K562 (cell line): ENCODE measurements around the gene METTL23. TPM values are rescaled to one million over a fixed set of nuclear protein-coding genes. Genes with fewer than 3 reads are reported as not detected.

Source experiments
- CHD2 ChIP-seq: IDR thresholded peaks from 2 replicates; pipeline ENCODE4 v1.6.1; 2011; ENCODE audit warnings: low read depth, low read length
- EWSR1 ChIP-seq: fragments of 450-650 bp; IDR thresholded peaks from 2 replicates; pipeline ENCODE4 v1.6.1; 2018; ENCODE audit warnings: borderline replicate concordance, mild to moderate bottlenecking, low read depth, moderate library complexity; ENCODE audit not compliant: partially characterized antibody
- EZH2 ChIP-seq: IDR thresholded peaks from 2 replicates; pipeline ENCODE4 v1.6.1; 2012; ENCODE audit warnings: low read depth, mild to moderate bottlenecking, inconsistent platforms, low read length, borderline replicate concordance
- FUS ChIP-seq: fragments of 200-400 bp; formaldehyde crosslinking; optimal IDR thresholded peaks from 2 replicates; pipeline ENCODE3; 2017; ENCODE audit warnings: low read depth, low read length
- HDAC2 ChIP-seq: fragments of 450-650 bp; IDR thresholded peaks from 2 replicates; pipeline ENCODE4 v1.6.1; 2016; ENCODE audit warnings: mild to moderate bottlenecking
- KLF1 ChIP-seq: fragments of 450-650 bp; IDR thresholded peaks from 2 replicates; pipeline ENCODE4 v1.6.1; 2016; ENCODE audit warnings: missing genetic modification characterization, missing compliant biosample characterization
- MAFK ChIP-seq: IDR thresholded peaks from 2 replicates; pipeline ENCODE4 v1.6.1; 2011; ENCODE audit warnings: low read length, improper control_type of control experiment
- MBD1 ChIP-seq: fragments of 250-450 bp; sonication (Bioruptor Pico); IDR thresholded peaks from 2 replicates; pipeline ENCODE4 v1.8.0; 2022; ENCODE audit warnings: inconsistent platforms
- NBN ChIP-seq: fragments of 450-650 bp; IDR thresholded peaks from 2 replicates; pipeline ENCODE4 v1.6.1; 2016; ENCODE audit warnings: low read depth, mild to moderate bottlenecking
- NFE2 ChIP-seq: IDR thresholded peaks from 2 replicates; pipeline ENCODE4 v1.6.1; 2014; ENCODE audit warnings: antibody characterized with exemption, low read depth
- POLR2B ChIP-seq: fragments of 450-650 bp; IDR thresholded peaks from 2 replicates; pipeline ENCODE4 v1.6.1; 2018; ENCODE audit warnings: low read depth; ENCODE audit not compliant: partially characterized antibody
- PYGO2 ChIP-seq: fragments of 450-650 bp; IDR thresholded peaks from 2 replicates; pipeline ENCODE4 v1.6.1; 2016; ENCODE audit warnings: mild to moderate bottlenecking, missing genetic modification characterization, moderate library complexity, missing compliant biosample characterization
- RB1 ChIP-seq: fragments of 450-650 bp; IDR thresholded peaks from 2 replicates; pipeline ENCODE4 v1.6.1; 2017; ENCODE audit warnings: low read depth, mild to moderate bottlenecking
- SLC30A9 ChIP-seq: fragments of 250-450 bp; sonication (Bioruptor Pico); IDR thresholded peaks from 2 replicates; pipeline ENCODE4 v1.8.0; 2022; ENCODE audit warnings: mild to moderate bottlenecking, moderate library complexity
- TEAD4 ChIP-seq, 2 experiments: sonication (generic) in 1 of 2; formaldehyde crosslinking in 1 of 2; IDR thresholded peaks; 2 replicates each; pipeline versions ENCODE4 v1.6.1 to v1.8.0; 2012 to 2022; ENCODE audit warnings: borderline replicate concordance in 1 of 2, inconsistent platforms in 1 of 2, low read length in 1 of 2, mild to moderate bottlenecking in 1 of 2, missing genetic modification reagents in 1 of 2
- THAP12 ChIP-seq: fragments of 250-450 bp; sonication (Bioruptor Pico); IDR thresholded peaks from 2 replicates; pipeline ENCODE4 v1.9.0; 2021; ENCODE audit warnings: mild to moderate bottlenecking, inconsistent platforms
- YBX1 ChIP-seq: fragments of 450-650 bp; IDR thresholded peaks from 2 replicates; pipeline ENCODE4 v1.7.1; 2016; ENCODE audit warnings: mild to moderate bottlenecking
- ZBTB9 ChIP-seq: fragments of 450-650 bp; formaldehyde crosslinking; IDR thresholded peaks from 2 replicates; pipeline ENCODE4 v1.4.0; 2020; ENCODE audit warnings: mild to moderate bottlenecking, moderate library complexity
- ZC3H11A ChIP-seq: IDR thresholded peaks from 2 replicates; pipeline ENCODE4 v1.6.1; 2012; ENCODE audit warnings: low read depth, low read length, improper control_type of control experiment
- ZNF280B ChIP-seq: fragments of 250-450 bp; sonication (Bioruptor Pico); IDR thresholded peaks from 2 replicates; pipeline ENCODE4 v1.5.1; 2021; ENCODE audit warnings: mild to moderate bottlenecking
- ZNF311 ChIP-seq: fragments of 250-450 bp; sonication (Bioruptor Pico); IDR thresholded peaks from 2 replicates; pipeline ENCODE4 v1.4.0; 2020; ENCODE audit warnings: mild to moderate bottlenecking, moderate library complexity
- ZNF384 ChIP-seq: IDR thresholded peaks from 2 replicates; pipeline ENCODE4 v1.6.1; 2012; ENCODE audit warnings: low read depth, low read length, improper control_type of control experiment
- ZSCAN32 ChIP-seq: fragments of 450-650 bp; formaldehyde crosslinking; IDR thresholded peaks from 2 replicates; pipeline ENCODE4 v1.4.0; 2020; ENCODE audit warnings: mild to moderate bottlenecking, moderate library complexity
- polyA plus RNA-seq, 8 experiments: library from polyadenylated mRNA; depleted of rRNA in 4 of 8; stranded (reverse) in 5 of 8; unstranded in 3 of 8; fragments of >200 nt; fragmentation: Nextera tagmentation in 2 of 8; fragmentation: Illumina TruSeq in 1 of 8; extraction: Ambion mirVana in 2 of 8; extraction: Trizol in 1 of 8; gene quantifications; 2 replicates each; pipeline versions ENCODE4 v1.2.1 to v1.2.3, GENCODE V29; 2011 to 2014; ENCODE audit warnings: inconsistent platforms in 1 of 8, missing spikeins in 1 of 8
- total RNA-seq, 7 experiments: library from RNA; depleted of rRNA in 6 of 7; stranded (reverse); fragments of >200 nt in 6 of 7; fragmentation: Illumina TruSeq in 2 of 7; extraction: Trizol in 2 of 7; gene quantifications; 2 replicates each; pipeline versions ENCODE4 v1.2.1 to v1.2.3, GENCODE V29; 2011 to 2021; ENCODE audit warnings: low replicate concordance in 1 of 7

The METTL23 gene
- total and polyA plus RNA-seq, 9 of the 15 experiments (the other 6 are each of a cell fraction or from before 2014, with no cell fraction given): 29.4 to 67.3 (median 41.6) TPM

GRCh38 chr17:76737082-76737675, 10.5 kb downstream of the METTL23 start, which contains the start of gene SRSF2 (continued):
- TF ChIP-seq TEAD4 (IDR thresholded peaks at IDR 0.05; ENCODE audit: low read length) (peak; percentile 76), TEAD4 (CRISPR knock-in tag; IDR thresholded peaks at IDR 0.05; ENCODE audit: borderline replicate concordance) (no peak), KLF1 (tag) (no peak), FUS (peak; percentile 88), THAP12 (CRISPR knock-in tag) (peak; percentile 95), ZNF311 (CRISPR knock-in tag) (no peak), HDAC2 (no peak; the same call in 1 of the 2 replicates), ZC3H11A (peak; percentile 95), CHD2 (peak; percentile 0; the same call in 1 of the 2 replicates), YBX1 (no peak), POLR2B (peak; percentile 99), NBN (peak; percentile 21), MBD1 (CRISPR knock-in tag) (no peak), NFE2 (peak; percentile 99), ZBTB9 (CRISPR knock-in tag) (0 out of 2 replicates have a peak, but pooled peaks have one; percentile 69), ZNF384 (peak; percentile 77; the same call in 1 of the 2 replicates), RB1 (peak; percentile 98), EWSR1 (no peak), MAFK (peak; percentile 87), ZSCAN32 (no peak), EZH2 (no peak), PYGO2 (no peak), SLC30A9 (CRISPR knock-in tag) (no peak), ZNF280B (CRISPR knock-in tag) (no peak)
